Ramos (cell line): ENCODE measurements around the gene COPRS.
"Not testable (repeated sequence)": the region's sequence is repeated elsewhere in the genome, so short reads cannot be mapped to it uniquely, and the experiment has no call there.

Experiments
- in situ Hi-C: fragments of 300-500 bp; cut with MboI; formaldehyde crosslinking; loops from one replicate; pipeline ENCODE4 v1.14.3; 2022; ENCODE audit warnings: low sequenced_read_pairs; ENCODE audit not compliant: unreplicated experiment

Gene COPRS

DNA sequence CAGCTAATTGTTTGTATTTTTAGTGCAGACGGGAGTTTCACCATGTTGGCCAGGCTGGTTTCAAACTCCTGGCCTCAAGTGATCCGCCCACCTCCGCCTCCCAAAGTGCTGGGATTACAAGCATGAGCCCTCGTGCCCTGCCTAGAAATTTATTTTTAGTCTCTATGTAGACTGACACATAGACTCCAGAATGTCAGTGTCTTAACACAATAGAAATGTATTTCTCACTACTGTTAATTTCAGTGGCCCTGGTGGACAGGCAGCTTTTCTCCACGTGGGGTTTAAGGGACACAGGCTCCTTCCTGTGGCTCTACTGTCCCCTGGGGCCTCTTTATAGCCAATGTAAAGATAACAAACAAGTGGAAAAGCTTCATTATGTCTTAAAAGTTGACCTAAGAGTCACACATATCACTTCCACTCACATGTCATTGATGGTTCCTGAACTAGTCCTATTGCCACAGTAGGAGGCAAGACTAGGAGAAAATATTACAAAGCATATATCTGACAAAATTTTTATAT is 43.8 kb downstream of the COPRS start:
- in situ Hi-C loops = no loop called here

GRCh38 chr17:31811101-31811500 is 47.9 kb downstream of the COPRS start:
- in situ Hi-C loops = no loop called here

DNA sequence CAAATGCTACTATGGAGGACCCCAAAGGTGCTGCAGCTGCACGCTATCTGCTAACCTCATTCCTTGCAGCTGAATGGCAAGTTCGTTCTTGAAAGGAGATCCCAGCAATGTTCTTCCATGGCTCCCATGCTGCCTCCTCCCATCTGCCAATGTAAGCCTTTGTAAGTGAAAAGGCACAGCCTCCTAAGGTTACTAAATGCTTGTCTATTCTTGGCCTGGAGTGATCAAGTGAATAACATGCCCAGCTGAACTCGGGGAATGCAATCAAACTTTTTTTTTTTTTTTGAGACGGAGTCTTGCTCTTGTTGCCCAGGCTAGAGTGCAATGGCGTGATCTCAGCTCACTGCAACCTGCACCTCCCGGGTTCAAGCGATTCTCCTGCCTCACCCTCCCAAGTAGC is 49.2 kb downstream of the COPRS start:
- in situ Hi-C loops = not testable (repeated sequence)

DNA sequence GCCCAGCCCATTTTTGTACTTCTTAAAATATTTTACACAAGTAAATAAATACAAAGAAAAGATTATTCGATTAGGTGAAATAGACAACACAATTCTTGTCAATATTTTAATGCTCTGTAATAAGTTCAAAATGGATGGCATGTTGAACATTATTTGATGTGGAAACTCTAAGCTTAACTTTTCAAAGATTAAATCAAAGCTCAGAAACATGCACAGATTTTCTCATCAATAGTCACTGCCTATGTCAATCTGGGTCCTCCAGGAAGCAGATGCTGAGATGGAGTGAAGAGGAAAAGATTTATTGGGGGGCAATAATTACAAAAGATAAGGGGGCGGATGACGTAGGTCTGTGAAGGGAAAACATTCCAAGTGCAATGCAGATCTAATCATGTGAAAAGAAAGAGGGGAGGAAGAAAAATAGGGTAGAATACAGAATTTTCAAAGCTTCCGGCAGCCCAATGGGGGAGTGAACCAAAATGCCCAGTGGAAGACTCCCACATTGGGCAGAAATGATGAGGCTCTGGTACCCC is 50.5 kb downstream of the COPRS start:
- in situ Hi-C loops = no loop called here

DNA sequence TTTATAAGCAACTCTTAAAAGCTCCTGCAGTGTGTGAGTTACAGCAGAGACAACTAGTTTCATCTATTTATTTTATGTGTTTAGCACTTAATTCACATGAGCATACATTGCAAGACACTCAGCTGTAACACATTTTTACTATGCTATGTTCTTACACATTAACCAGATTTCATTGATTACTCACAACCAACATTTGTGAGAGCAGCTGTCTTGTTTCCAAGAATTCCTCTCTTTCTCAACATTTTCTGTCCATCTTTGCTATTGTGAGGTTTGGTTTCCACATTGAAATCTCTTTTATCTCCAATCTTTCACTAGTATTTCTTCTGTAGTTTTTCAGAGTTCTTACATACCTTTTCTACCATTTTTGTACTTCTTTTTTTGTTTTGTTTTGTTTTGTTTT is 51.2 kb downstream of the COPRS start:
- in situ Hi-C loops = no loop called here

DNA sequence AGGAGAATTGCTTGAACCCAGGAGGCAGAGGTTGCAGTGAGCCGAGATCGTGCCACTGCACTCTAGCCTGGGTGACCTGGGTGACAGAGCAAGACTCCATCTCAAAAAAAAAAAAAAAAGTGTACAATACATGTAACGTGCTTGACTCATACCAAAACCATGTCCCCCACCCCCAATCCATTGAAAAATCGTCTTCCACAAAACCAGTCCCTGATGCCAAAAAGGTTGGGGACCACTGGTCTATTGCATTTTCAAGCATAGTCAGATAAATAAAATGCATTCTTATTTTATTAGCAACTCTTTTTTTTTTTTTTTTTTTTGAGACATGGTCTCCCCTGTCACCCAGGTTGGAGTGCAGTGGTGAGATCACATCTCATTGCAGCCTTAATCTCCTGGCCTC is 52.1 kb downstream of the COPRS start:
- in situ Hi-C loops = no loop called here

DNA sequence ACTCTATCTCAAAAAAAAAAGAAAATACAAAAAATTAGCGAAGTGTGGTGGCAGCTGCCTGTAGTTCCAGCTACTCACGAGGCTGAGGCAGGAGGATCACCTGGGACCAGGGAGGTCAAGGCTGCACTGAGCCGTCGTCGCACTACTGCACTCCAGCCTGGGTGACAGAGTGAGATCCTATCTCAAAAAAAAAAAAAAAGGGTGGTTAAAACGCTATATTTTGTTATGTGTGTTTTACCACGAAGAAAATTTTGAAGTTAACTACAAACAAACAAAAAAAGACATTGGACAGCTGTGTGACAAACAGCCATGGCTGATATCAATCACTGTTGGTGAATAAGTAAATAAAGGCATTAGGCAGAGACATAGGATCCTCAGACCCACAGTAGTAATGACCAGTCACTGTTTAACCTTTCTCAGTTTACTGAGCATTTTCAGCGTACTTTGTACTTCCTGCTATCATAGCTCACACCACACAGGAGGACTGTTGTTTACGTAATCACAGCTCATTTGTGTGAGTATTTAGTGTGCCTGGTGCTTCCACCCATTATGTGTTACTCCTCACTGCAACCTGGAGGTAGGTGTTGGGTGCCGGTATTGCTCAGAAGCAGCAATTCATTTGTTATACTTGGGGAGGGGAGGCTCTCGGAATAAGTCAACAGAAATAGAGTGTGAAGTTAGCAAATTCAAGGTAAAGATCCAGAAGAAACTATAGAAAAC is 55.4 kb downstream of the COPRS start:
- in situ Hi-C loops = no loop called here

DNA sequence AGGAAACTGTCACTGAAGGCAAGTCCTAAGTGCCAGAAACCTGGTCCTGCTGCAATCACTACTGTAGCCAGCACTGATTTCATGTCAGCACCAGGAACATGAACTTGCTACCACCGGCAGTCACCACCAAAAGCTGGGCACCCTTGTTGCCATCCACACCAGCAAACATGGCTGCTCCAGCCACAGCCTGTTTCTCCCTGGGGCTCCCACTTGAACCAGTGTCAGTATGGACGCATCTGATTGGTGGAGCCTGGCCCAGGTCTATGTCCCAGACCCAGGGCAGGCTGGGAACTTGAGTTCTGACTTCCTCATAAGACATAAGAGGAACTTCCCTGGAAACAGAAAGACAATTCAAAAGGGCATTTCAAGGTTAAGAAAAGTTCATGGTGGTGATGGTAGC is 56.5 kb downstream of the COPRS start:
- in situ Hi-C loops = no loop called here
